NCI-H1105 treated with DMSO at 0.1 percent for 48 hours (cell line): ENCODE results near the gene DNAJC5.
"Not testable (repeated sequence)": the region's sequence is repeated elsewhere in the genome, so short reads cannot be mapped to it uniquely, and the experiment has no call there.

Experiments
- DNase-seq: peaks from one replicate; lab custom pipeline; 2025; lab: John Stamatoyannopoulos, UW

DNAJC5 gene, protein sequence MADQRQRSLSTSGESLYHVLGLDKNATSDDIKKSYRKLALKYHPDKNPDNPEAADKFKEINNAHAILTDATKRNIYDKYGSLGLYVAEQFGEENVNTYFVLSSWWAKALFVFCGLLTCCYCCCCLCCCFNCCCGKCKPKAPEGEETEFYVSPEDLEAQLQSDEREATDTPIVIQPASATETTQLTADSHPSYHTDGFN

GRCh38 chr20:63894358-63895201, at the start of gene DNAJC5:
Gene DNAJC5, plus strand, starts transcription at chr20:63895126. Its CDS starts 33,220 bp downstream, at chr20:63928346.
- DNase-seq = peak; percentile 88

GRCh38 chr20:63846128-63846771, 48.7 kb upstream of the DNAJC5 start:
- no peak for DNase-seq

DNA sequence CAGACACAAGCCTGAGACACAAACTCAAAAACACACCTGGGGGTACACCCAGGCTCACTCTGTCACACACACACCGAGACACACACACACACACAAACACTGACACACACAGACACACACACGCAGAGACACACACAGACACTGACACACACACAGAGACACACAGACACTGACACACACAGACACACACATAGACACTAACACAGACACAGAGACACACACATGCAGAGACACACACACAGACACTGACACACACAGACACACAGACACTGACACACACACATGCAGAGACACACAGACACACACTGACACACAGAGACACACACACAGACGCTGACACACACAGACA, 48.1 kb upstream of the DNAJC5 start:
- DNase-seq = no peak

GRCh38 chr20:63847237-63848002, 47.5 kb upstream of the DNAJC5 start:
- no peak for DNase-seq

GRCh38 chr20:63848003-63848911, 46.7 kb upstream of the DNAJC5 start:
- DNase-seq = no peak

GRCh38 chr20:63850689-63851547, 44.0 kb upstream of the DNAJC5 start:
- DNase-seq = no peak

GRCh38 chr20:63851548-63851943, 43.4 kb upstream of the DNAJC5 start:
- not testable (repeated sequence) for DNase-seq

DNA sequence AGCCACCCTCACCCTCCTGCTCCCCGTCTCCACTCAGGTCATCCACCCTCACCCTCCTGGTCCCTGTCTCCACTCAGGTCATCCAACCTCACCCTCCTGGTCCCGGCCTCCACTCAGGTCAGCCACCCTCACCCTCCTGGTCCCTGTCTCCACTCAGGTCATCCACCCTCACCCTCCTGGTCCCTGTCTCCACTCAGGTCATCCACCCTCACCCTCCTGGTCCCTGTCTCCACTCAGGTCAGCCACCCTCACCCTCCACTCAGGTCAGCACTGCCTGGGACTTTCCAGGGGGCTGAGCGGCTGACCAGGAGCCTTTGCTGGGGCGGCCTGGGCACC, 41.2 kb upstream of the DNAJC5 start:
- not testable (repeated sequence) for DNase-seq

GRCh38 chr20:63854069-63854765, 40.7 kb upstream of the DNAJC5 start:
- no peak for DNase-seq

- DNase-seq = no peak
Observed at GRCh38 chr20:63854766-63855362, 40.1 kb upstream of the DNAJC5 start.

DNA sequence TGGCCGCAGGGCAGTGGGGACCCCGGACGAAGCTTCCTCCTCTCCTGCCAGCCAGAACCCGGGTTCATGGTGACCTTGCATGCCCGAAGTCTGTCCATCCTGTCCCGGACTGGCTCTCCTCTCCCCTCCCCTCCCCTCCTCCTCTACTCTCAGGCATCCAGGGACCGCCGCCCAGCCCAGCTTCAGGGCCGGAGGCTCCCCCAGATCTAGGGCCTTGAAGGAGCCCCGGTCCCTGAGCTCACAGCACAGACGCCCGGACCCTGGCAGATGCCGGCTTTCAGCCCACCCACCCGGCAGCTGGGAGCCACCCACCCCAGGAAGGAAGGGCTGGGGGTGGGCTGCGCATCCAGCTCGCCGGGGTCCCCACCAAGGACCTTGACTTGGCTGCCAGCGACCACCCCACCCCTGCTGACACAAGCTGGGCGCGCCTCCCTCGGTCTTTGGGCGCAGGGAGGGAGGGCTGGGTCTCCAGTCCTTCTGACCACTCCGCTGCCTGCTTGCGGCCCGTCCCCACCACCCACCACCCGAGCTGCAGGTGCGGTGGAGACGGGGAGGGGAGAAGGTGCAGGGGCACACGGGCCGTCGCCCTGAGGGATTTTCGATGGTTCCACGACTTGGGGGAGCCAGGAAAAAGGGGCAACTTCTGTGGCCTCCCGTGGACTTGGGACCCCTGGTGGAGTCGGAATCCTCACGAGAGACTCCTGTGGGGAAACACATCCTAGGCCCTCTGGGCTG, 39.4 kb upstream of the DNAJC5 start:
- no peak for DNase-seq

DNA sequence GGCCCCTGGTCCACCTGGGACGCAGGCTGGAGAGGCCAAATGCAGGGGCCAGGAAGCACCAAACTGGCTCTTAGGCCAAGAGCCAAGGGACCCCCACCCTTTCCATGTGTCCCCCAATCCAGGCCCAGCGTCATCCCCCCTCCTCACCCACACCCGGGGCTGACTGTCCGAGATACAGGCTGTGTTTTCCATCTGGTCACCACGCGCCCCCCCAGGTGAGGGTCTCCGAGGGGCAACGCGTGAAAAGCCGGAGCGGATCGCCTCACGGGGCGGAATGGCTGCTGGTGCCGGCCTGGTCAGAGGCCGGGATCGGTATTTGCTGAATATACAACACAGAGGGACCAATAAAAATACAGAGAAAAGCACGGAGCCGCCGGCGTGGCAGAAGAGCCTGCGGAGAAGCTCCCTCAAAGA, 38.8 kb upstream of the DNAJC5 start:
- DNase-seq = no peak

GRCh38 chr20:63857764-63858392, 37.0 kb upstream of the DNAJC5 start:
- DNase-seq = no peak

DNA sequence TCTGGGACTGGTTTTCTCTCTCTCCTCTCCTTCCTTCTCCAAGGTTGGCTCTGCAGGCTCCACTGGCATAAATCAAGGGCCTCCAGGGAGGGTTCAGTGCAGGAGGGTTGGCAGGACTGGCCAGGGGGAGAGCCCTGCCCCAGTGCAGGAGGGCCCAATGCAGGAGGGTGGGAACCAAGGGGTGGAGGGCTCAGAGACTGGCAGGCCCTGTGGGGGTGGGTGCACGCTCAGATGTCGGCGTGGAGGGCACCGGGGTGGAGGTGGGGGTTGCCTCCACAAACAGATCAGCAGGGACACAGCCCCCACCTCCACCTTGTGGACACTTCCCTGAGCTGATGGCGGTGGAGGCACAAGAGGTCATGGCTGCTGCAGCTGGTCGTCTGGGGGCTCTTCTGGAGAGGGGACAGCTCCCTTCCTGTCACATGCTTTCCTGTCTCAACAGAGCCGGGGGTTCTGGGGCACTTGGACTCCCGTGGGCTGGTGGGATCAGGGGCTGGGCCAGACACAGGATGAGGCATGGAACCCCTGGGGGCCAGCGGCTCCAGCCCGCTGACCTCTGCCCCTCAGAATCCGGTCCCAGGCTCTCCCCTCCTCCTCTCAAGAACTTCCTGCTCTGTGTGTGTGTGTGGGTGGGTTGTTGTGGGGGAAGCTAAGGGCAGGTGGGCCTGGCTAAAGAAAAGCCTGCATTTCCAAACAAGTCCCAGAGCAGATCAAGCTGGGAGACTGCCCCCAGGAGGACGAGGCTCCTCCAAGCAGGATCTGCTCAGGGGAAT, 36.3 kb upstream of the DNAJC5 start:
- no peak for DNase-seq

GRCh38 chr20:63859166-63859699, 35.7 kb upstream of the DNAJC5 start:
- DNase-seq = no peak

- DNase-seq = no peak
Observed at GRCh38 chr20:63860325-63861051, 34.4 kb upstream of the DNAJC5 start.
